ENCODE data around the gene KCNN2.

KCNN2 gene

DNA sequence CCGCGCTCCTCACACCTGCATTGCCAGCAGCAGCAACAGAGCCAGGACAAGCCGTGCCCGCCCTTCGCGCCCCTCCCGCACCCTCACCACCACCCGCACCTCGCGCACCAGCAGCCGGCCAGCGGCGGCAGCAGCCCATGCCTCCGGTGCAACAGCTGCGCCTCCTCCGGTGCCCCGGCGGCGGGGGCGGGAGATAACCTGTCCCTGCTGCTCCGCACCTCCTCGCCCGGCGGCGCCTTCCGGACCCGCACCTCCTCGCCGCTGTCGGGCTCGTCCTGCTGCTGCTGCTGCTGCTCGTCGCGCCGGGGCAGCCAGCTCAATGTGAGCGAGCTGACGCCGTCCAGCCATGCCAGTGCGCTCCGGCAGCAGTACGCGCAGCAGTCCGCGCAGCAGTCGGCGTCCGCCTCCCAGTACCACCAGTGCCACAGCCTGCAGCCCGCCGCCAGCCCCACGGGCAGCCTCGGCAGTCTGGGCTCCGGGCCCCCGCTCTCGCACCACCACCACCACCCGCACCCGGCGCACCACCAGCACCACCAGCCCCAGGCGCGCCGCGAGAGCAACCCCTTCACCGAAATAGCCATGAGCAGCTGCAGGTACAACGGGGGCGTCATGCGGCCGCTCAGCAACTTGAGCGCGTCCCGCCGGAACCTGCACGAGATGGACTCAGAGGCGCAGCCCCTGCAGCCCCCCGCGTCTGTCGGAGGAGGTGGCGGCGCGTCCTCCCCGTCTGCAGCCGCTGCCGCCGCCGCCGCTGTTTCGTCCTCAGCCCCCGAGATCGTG lies 517 bp downstream of the KCNN2 start:
- DNase-seq (ENCODE audit: low read depth in 2 of 2, low spot score in 1 of 2) = no peak

DNA sequence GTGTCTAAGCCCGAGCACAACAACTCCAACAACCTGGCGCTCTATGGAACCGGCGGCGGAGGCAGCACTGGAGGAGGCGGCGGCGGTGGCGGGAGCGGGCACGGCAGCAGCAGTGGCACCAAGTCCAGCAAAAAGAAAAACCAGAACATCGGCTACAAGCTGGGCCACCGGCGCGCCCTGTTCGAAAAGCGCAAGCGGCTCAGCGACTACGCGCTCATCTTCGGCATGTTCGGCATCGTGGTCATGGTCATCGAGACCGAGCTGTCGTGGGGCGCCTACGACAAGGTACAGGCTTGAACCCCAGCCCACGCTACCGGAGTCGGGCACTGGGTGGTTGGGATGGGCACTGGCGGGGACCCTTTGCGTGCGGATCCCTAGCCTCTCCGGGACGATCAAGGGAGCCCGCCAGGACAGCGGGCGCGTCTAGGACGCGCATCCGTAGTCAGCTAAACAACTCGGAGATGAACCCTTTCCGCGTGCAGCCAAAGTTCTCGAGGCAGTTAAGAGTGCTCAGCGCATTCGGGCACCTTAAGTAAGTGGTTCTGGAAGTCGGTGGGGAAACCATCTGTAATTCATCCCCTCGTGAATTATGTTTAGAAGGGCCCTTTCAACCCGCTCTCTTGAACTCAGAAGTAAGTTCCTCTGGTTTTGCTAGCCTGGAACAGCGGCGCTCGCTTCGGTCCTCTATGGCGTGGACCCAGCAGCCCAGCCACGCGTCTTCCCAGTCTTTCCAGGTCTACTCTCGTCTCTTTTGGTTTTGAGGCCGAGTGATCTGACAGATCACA lies 1.3 kb downstream of the KCNN2 start:
- DNase-seq (ENCODE audit: low read depth in 2 of 2, low spot score in 1 of 2) = no peak

DNA sequence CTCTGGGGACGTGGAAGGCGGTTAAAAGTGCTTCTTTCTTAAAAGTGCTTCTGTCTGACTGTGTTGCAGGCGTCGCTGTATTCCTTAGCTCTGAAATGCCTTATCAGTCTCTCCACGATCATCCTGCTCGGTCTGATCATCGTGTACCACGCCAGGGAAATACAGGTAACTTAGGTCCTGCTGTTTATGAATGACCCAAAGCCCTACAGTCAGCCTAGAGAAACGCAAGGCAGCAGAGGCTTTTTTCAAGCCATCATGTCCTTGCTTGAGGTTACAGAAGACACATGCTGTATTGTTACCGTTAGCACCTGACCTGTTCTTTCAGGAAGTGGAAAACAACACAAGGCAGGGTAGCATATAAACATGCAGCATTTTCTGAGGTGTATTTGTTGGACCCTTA lies 2.0 kb downstream of the KCNN2 start:
- no peak for DNase-seq (ENCODE audit: low read depth in 2 of 2, low spot score in 1 of 2)

- DNase-seq (ENCODE audit: low read depth in 2 of 2, low spot score in 1 of 2) = no peak
These were observed 5.2 kb downstream of the KCNN2 start for GRCh38 chr5:114367029-114367428.

DNA sequence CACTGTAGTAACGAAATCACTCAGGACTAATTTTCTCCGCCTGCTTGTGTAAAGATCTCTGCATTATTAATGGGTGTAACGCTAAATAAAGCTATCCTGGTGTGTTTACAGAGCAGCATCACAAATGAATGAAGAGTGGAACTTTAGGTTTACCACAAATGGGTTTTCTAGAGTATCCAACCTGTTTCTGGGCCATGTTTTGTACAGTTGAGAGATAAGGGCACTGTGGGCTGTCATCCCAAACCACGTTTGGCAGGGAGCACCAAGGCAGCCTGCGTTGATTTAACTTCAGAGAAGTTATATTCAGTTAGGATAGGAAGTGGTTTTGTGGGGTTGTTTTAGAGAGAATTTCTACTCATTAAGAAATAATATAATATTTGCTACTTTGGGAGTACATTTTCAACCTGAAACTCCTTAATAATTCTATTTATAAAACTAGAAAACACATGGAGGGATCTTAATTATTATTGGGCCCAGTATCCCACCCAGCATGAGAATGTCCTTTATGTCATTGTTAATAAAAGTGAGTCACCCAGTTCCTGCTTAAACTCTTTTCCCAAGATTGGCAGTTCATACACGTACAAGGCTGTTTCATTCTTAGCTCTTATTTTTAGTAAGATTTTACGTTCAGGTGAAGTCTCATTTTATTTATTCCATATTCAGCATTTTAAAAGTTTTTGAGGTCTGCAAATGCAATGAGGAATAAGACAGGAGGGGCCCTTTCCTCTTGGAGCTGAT lies 8.0 kb downstream of the KCNN2 start:
- DNase-seq (ENCODE audit: low read depth in 2 of 2, low spot score in 1 of 2) = no peak

- DNase-seq (ENCODE audit: low read depth in 2 of 2, low spot score in 1 of 2) = no peak
These were observed 15.4 kb downstream of the KCNN2 start for GRCh38 chr5:114377050-114377844.

DNA sequence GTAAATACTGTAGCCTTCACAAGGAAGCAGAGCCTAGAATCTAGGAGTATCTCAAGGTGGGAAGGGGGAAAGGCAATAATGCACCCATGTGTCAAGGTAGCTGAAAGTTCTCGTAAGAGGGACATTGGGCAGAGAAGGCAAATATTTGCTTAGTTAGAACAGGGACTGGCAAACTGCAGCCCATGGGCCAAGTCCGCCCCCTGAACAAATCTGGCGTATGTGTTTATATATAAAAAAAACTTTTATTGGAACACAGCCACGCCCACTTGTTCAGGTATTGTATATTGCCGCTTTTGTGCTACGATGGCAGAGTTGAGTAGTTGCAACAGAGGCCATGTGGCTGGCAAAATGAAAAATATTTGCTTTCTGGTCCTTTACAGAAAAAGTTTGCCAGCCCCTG lies 16.1 kb downstream of the KCNN2 start:
- no peak for DNase-seq (ENCODE audit: low read depth in 2 of 2, low spot score in 1 of 2)

DNA sequence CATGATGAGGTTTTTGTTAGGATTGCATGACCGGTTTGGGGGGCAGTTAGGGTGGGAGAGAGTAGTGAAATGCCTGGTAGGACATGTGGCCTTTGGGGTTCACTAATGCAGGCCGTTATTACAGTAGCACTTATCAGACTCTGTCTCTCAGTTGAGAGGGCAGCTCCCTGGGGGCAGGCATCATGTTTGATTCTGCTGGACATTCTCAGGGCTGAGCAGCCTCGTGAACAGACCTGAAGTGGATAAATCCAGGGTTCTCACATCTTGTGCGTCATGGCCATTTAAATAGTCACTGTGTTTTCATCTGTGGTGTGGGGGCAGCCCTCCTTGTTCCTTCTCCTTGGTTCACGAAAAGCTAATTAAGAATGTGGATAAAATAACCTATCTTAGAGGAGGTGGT lies 18.9 kb downstream of the KCNN2 start:
- DNase-seq (ENCODE audit: low read depth in 2 of 2, low spot score in 1 of 2) = no peak

DNA sequence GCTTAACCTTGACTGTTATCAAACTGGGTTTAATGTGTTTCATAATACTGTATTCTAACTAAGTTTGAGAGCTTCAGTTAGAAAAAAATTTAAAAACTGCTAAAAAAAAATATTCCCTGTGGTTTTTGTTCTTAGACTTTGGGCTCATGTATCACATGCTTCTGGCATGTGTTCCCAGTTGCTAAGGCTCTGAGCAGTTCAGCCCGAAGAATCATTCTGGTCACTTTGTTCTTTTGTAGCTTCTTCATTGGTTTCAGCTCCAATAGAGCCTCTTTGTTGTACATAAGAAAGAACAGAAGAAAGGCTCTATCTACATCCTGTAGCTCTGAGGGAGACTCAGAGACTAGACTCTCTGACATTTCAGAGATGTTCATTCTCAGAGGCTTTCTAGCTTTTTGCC lies 25.6 kb downstream of the KCNN2 start:
- no peak for DNase-seq (ENCODE audit: low read depth in 2 of 2, low spot score in 1 of 2)

GRCh38 chr5:114390431-114390830 lies 28.6 kb downstream of the KCNN2 start:
- DNase-seq (ENCODE audit: low read depth in 2 of 2, low spot score in 1 of 2) = no peak

DNA sequence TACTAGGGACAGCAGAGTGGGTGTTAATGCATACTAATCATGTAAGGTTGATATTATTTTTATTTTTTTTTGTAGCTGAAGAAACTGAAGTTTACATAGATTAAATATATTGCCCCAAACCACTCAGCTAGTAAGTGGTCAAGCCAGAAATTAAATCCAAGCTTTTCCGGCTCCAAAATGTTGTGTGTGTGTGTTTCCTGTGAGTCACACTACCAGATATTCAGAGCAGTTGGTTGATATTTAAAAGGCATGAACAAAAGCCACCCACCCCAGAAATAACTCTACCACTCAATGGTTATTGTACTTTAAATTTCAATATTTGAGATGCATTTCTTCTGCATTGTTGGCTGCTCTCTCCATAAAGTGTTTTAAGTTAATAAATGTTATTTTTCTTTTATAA lies 29.5 kb downstream of the KCNN2 start:
- DNase-seq (ENCODE audit: low read depth in 2 of 2, low spot score in 1 of 2) = no peak

- no peak for DNase-seq (ENCODE audit: low read depth in 2 of 2, low spot score in 1 of 2)
These were observed 31.3 kb downstream of the KCNN2 start for GRCh38 chr5:114393159-114393558.

- DNase-seq (ENCODE audit: low read depth in 2 of 2, low spot score in 1 of 2) = no peak
These were observed 40.3 kb downstream of the KCNN2 start for GRCh38 chr5:114402206-114402605.

DNA sequence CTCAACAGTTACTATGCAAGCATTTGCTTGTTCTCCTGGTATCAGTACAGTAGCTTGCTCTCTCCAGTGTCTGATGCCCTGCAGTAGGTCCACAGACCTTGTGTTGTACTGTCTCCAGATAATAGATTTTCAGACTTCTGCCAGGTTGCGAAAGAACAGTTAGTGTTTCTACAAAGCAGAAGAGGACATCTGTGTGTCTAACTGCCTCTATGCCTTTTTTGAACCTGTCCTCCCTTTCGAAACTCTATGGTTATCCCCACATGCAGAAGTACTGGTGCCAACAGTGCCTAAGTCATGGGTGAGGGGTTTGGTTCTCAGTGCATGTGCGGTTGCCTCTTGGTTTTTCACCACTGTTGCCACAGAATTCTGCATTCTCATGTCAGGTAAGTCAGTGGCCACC lies 45.9 kb downstream of the KCNN2 start:
- no peak for DNase-seq (ENCODE audit: low read depth in 2 of 2, low spot score in 1 of 2)

DNA sequence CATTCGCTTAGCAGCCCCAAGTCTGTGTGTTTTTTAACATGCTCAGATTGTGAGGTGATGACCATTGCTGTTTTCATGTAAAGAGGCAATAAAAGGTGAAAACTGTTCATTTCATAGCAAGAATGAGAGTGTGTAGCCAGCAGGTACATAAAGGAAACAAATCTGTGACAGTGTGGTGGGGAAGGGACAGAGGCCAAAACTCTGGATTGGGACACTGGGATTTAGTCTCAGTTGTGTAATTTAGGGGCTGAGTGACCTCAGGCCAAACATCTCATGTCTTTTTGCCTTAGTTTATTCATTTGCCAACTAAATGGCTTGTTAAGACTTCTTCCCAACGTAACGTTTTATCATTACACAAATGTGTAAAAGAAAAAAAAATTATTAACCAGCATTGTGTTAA lies 47.0 kb downstream of the KCNN2 start:
- DNase-seq (ENCODE audit: low read depth in 2 of 2, low spot score in 1 of 2) = no peak

GRCh38 chr5:114411380-114411931 lies 49.6 kb downstream of the KCNN2 start:
- no peak for DNase-seq (ENCODE audit: low read depth in 2 of 2, low spot score in 1 of 2)

- no peak for DNase-seq (ENCODE audit: low read depth in 2 of 2, low spot score in 1 of 2)
These were observed 50.8 kb downstream of the KCNN2 start for GRCh38 chr5:114412510-114413171.

- no peak for DNase-seq (ENCODE audit: low read depth in 2 of 2, low spot score in 1 of 2)
These were observed 53.9 kb downstream of the KCNN2 start for GRCh38 chr5:114415760-114416159.

DNA sequence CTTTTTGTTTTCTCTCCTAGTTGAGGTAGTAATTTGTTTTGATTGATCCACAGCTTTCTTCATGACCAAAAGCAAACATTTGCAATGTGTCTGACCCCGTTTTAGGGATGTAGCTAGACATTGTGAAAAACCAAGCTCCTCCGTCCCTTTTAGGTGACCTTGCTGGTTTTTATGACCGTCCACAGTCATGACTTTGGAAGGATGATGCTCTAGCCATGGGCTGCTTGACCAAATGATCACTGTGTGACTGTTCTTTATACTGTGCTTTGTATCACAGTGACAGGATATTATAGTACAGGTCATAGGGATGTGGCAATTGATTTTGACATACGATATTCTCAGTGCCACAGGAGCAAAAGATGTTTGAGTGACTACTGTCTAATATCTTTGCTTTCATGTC lies 54.4 kb downstream of the KCNN2 start:
- DNase-seq (ENCODE audit: low read depth in 2 of 2, low spot score in 1 of 2) = no peak

GRCh38 chr5:114417519-114417918 lies 55.6 kb downstream of the KCNN2 start:
- DNase-seq (ENCODE audit: low read depth in 2 of 2, low spot score in 1 of 2) = no peak
